GM19463 (cell line): ENCODE data around the gene C10orf95.

ENCODE experiments used
- ATAC-seq: cut with Tn5 transposase; IDR thresholded peaks from one replicate; pipeline ENCODE4 v1.9.1; 2021; ENCODE audit warnings: mild to moderate bottlenecking, moderate library complexity; ENCODE audit not compliant: unreplicated experiment

Gene C10orf95

DNA sequence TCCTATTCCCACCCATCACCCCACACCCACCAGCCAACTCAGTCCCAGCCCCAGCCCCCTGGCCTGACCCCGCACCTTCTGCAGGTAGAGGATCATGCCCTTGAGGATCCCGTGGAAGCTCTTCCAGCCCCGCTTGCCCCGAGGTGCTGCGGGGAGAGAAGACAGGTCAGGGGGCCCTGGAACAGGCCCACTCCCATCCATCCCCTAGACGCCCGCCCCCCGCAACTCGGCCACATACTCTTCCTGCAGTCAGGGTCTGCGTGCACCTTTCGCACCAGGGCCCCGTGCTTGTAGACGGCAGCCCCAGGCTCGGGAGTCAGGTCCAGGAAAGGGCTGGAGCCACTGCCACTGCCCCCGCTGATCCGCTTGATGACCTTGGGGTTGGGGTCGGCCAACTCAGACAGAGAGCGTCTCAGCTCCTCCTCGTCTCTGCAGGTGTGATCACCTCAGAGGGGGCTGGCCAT, 46.2 kb downstream of the C10orf95 start:
- no peak for ATAC-seq

DNA sequence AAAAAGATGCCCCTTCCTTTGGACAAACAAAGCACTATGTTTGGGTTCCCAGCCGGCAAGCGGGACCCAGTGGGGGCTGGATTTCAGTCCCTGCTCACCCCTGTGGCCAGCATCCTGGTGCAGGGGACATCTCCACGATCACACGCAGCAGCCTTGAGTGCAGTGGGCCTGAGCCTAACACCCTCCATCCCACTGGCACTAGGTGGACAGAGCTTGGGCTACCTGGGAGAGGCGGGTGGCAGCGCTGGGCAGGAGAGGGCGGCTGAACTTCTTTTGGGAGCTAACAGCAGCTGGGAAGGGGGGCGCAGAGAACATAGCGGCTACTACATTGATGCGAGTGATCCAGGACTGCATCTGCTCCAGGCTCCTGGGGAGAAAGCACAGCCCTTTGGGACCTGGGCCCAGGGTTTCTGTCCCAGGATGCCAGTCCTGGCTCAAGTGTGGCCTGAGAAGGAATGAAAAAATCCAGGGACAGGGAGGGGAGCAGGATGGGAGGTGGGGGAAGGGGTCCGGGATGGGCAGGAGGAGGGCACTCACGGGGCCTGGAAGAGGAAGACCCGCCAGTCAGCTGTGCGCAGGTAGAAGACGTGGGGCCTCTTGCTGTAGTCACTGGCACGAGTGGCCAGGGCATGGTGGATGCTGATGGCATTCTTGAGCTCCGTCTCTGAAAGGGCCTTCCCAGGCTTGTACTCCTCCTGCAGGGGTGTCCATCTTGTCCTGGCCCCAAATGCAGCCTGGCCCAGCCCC, 46.8 kb downstream of the C10orf95 start:
- no peak for ATAC-seq

DNA sequence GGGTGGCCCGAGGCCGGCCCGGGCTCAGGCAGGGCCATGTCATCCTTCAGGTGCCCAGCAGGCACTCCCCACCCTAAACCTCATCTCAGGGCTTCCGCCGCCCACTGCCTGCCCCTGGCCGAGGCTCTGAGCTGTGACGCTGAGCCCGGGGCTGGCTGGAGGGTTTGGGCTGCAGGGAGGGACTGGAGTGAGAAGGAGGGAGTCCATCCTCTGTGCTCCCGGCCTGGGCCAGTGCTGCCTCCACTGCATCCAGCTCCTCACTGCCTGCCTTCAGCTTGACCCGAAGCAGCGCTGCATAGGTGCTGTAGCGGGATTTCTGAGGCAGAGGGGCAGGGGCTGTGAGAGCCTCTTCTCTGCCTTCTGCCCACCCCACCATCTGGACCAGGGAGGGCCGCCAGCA, 48.2 kb downstream of the C10orf95 start:
- no peak for ATAC-seq

DNA sequence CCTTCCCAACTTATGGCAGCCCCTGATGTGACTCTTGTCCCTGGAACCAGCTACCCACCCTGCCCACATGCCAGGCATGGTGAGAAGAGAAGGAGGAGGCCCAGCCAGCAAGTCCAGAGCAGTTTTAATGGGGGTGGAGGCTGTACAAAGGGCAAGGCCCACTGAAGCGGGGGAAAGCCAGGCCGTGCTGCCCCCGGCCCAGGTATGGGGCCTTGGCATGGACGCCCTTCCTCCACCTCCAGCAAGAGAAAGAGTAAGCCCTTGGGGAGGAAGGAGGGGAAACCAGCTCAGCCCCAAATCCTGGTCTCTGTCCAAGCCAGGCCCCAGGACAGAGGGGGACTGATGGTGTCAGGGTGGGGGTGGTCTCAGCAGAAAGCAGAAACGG, 48.8 kb downstream of the C10orf95 start:
- ATAC-seq = no peak

DNA sequence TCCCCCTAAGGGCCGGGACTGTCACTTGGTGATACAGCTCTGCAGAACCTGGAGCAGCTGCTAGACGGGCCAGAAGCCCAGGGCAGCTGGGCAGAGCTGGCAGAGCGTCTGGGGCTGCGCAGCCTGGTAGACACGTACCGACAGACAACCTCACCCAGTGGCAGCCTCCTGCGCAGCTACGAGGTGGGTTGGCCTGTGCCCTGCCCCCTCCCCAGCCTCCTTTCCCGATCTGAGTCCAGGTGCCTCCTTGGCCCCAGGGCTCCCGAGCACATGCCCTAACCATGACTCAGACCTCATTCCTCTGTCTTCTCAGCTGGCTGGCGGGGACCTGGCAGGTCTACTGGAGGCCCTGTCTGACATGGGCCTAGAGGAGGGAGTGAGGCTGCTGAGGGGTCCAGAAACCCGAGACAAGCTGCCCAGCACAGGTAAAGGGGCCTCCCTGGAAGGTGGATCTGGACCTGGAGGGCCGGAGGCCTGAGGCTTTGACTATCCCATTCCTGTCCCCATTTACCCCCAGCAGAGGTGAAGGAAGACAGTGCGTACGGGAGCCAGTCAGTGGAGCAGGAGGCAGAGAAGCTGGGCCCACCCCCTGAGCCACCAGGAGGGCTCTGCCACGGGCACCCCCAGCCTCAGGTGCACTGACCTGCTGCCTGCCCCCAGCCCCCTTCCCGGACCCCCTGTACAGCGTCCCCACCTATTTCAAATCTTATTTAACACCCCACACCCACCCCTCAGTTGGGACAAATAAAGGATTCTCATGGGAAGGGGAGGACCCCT, 49.4 kb downstream of the C10orf95 start:
- ATAC-seq = no peak

DNA sequence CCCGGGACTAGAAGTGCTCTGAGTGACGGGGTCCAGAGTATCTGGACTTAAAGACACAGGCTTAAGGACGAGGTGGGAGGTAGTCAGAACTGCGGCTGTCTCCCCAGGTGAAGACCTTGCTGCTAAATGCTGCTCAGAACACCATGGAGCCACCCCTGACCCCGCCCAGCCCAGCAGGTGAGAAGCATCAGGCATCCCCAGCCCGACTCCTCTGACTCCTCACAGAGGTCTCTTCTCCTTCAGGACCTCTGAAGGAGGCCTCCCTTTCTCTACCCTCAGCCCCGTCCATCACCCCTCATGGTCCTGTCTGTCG, 50.0 kb downstream of the C10orf95 start:
- ATAC-seq = no peak

DNA sequence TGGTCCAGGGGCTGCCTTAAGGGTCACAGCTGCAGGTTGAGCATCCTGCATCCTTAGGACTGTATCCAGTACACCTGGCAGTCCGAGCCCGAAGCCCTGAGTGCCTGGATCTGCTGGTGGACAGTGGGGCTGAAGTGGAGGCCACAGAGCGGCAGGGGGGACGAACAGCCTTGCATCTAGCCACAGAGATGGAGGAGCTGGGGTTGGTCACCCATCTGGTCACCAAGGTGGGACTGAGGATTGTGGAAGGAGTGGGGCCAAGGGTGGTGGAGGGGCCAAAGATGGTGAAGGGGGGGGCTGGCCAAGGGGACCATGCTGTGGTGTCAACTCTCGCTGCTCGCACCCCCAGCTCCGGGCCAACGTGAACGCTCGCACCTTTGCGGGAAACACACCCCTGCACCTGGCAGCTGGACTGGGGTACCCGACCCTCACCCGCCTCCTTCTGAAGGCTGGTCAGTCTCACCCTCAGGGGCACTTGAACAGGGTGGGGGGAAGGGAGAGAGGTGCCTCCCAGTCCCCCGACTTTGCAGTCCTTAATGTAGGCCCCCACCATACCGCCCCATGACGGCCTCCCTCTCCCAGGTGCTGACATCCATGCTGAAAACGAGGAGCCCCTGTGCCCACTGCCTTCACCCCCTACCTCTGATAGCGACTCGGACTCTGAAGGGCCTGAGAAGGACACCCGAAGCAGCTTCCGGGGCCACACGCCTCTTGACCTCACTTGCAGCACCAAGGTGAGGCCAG, 50.6 kb downstream of the C10orf95 start:
- no peak for ATAC-seq

DNA sequence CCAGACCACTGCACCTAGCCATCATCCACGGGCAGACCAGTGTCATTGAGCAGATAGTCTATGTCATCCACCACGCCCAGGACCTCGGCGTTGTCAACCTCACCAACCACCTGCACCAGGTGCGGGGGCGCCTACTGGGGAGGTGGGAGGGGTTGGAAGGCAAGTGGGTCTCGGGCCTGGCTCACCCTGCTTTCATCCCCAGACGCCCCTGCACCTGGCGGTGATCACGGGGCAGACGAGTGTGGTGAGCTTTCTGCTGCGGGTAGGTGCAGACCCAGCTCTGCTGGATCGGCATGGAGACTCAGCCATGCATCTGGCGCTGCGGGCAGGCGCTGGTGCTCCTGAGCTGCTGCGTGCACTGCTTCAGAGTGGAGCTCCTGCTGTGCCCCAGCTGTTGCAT, 51.3 kb downstream of the C10orf95 start:
- no peak for ATAC-seq
